Measurements from ENCODE around the gene BAIAP2L1. TPM values are rescaled to one million over a fixed set of nuclear protein-coding genes. Genes with fewer than 3 reads are reported as not detected.

Gene BAIAP2L1
- total and polyA plus RNA-seq, 12 donors: 16.9 to 49.0 (median 24.3) TPM

DNA sequence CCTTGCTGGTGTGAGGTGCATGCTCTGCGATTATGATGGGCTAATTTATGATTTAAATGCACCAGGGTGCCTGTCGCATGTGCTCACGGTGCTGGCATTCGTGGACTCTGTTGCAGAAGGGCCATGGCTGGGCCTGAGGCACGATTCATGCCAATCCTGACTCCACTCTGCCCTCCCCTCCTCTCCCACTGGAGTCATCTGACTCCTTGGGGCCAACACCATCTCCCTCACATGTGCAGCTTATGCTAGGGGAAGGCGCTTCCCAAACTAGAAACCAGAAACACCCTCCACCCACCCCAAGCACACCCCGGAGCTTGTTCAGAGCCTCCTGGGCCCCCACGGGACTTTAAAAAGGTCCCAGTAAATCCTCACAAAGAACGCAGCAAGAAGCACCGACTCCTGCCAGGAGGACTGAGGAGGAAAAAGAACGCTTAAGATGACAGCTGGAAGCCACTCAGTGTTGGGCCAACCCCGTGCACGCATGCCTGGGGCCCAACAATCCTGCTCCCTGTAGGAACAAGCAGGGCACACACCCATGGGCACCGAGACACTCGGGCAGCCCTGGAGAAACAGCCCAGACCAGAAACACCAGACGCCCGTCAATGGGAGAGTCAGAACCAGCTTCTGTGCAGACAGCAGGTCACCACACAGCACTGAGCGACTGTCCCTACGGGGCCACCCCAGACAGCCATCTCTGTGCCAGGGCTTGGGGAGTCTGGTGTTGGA, 105.3 kb downstream of the BAIAP2L1 start:
- Histone ChIP-seq H3K4me3 (no peak overlapping the region), H3K27me3 (no peaks in the 10 kb centered on the region), H3K36me3 (replicated peaks in 1 of 2) (peaks cover 0 to 32% of the 10 kb centered on the region in 2 donors), H3K9me3 (replicated peaks in 1 of 3) (no peaks in the 10 kb centered on the region), H3K4me1 (replicated peaks in 1 of 2) (no peaks in the 10 kb centered on the region), H3K27ac (peak overlapping the region in 1 of 5 donors; percentile 3)
- whole genome bisulfite sequencing, 4 donors: 85 to 92% (median 87%) methylated on average over 13 to 19 of the region's 19 CpGs
- intact Hi-C loops (cut with DNase I): loop anchor here (2.0 to 5.0 kb wide), 2 partner anchors 105 to 107 kb away; partner anchors contain the start of gene BAIAP2L1 (in 2 of the 2)
- no peak for TF ChIP-seq POLR2A (IDR thresholded peaks at IDR 0.05)
- TF ChIP-seq CTCF (IDR thresholded peaks at IDR 0.05): no peak
- no peak for DNase-seq

- TF ChIP-seq POLR2A (IDR thresholded peaks at IDR 0.05) (no peak), CTCF (IDR thresholded peaks at IDR 0.05) (peak; percentile 54 to 73 (median 68))
- DNase-seq: peak in 6 of 7 donors; percentile 67 to 76 (median 74)
- intact Hi-C loops (cut with DNase I): loop anchor here (2.0 to 5.0 kb wide), 2 partner anchors 106 to 107 kb away; partner anchors contain the start of gene BAIAP2L1 (in 2 of the 2)
- H3K4me3 ChIP-seq: no peak overlapping the region
- H3K36me3 ChIP-seq (replicated peaks in 1 of 2): peaks cover 0 to 32% of the 10 kb centered on the region in 2 donors
- WGBS, 4 donors: 39 to 44% (median 43%) methylated on average over 2 to 14 of the region's 14 CpGs
- H3K9me3 ChIP-seq (replicated peaks in 1 of 3): no peaks in the 10 kb centered on the region
- no peaks in the 10 kb centered on the region for H3K27me3 ChIP-seq
- peak overlapping the region in 2 of 5 donors; percentile 3 to 22 for H3K27ac ChIP-seq
- no peaks in the 10 kb centered on the region for H3K4me1 ChIP-seq (replicated peaks in 1 of 2)
Measured at GRCh38 chr7:98294798-98295382, 106.0 kb downstream of the BAIAP2L1 start.

GRCh38 chr7:98294326-98294725, 106.6 kb downstream of the BAIAP2L1 start:
- intact Hi-C loops (cut with DNase I): loop anchor here in 1 of 2 donors (2.0 kb wide), 1 partner anchor 106 kb away; the partner anchor contains the start of gene BAIAP2L1
- peak in 1 of 7 donors; percentile 37 for DNase-seq
- no peak overlapping the region for H3K4me3 ChIP-seq
- H3K27me3 ChIP-seq: no peaks in the 10 kb centered on the region
- peaks cover 0 to 5% of the 10 kb centered on the region in 2 donors for H3K4me1 ChIP-seq (replicated peaks in 1 of 2)
- H3K36me3 ChIP-seq (replicated peaks in 1 of 2): peaks cover 0 to 32% of the 10 kb centered on the region in 2 donors
- TF ChIP-seq CTCF (IDR thresholded peaks at IDR 0.05): no peak
- no peak overlapping the region for H3K27ac ChIP-seq
- WGBS, 4 donors: 75 to 77% (median 77%) methylated on average over 15 of the region's 15 CpGs
- H3K9me3 ChIP-seq (replicated peaks in 1 of 3): no peaks in the 10 kb centered on the region

GRCh38 chr7:98293746-98294145, 107.1 kb downstream of the BAIAP2L1 start:
- Histone ChIP-seq H3K4me1 (replicated peaks in 1 of 2) (peaks cover 0 to 7% of the 10 kb centered on the region in 2 donors), H3K36me3 (replicated peaks in 1 of 2) (peaks cover 0 to 32% of the 10 kb centered on the region in 2 donors), H3K4me3 (no peak overlapping the region), H3K9me3 (replicated peaks in 1 of 3) (no peaks in the 10 kb centered on the region), H3K27me3 (no peaks in the 10 kb centered on the region), H3K27ac (no peak overlapping the region)
- intact Hi-C loops (cut with DNase I): loop anchor here in 1 of 2 donors (2.0 kb wide), 1 partner anchor 107 kb away; the partner anchor contains the start of gene BAIAP2L1
- WGBS, 4 donors: 83 to 90% (median 87%) methylated on average over 10 to 13 of the region's 13 CpGs
- no peak for DNase-seq
- TF ChIP-seq POLR2A (IDR thresholded peaks at IDR 0.05) (no peak), CTCF (IDR thresholded peaks at IDR 0.05) (no peak)

Measured in adrenal gland (tissue), 12 donors.